Measurements from ENCODE around the gene DOCK1. TPM values are rescaled to one million over a fixed set of nuclear protein-coding genes. Genes with fewer than 3 reads are reported as not detected.

Gene DOCK1
- total RNA-seq, 4 donors from 2014 or later: 60.6 to 136 (median 92.7) TPM

- no peak for DNase-seq (ENCODE audit: low spot score in 2 of 2)
- TF ChIP-seq EP300 (IDR thresholded peaks at IDR 0.05) (no peak), POLR2AphosphoS5 (IDR thresholded peaks at IDR 0.05) (no peak), POLR2A (IDR thresholded peaks at IDR 0.05) (no peak), CTCF (IDR thresholded peaks at IDR 0.05) (no peak)
- no peaks in the 10 kb centered on the region for H3K27me3 ChIP-seq
- no peaks in the 10 kb centered on the region for H3K4me1 ChIP-seq
- H3K4me3 ChIP-seq: no peak overlapping the region
- no peaks in the 10 kb centered on the region for H3K9me3 ChIP-seq
- peaks cover 84% of the 10 kb centered on the region for H3K36me3 ChIP-seq
- no peak overlapping the region for H3K27ac ChIP-seq
- WGBS: 81% methylated on average over 6 of the region's 7 CpGs
Observed at GRCh38 chr10:126993208-126993607, 88.0 kb downstream of the DOCK1 start.

GRCh38 chr10:126997801-126998590 lies 92.8 kb downstream of the DOCK1 start:
- H3K27ac ChIP-seq: no peak overlapping the region
- H3K36me3 ChIP-seq: peaks cover 83% of the 10 kb centered on the region
- 92% methylated on average over 5 of the region's 8 CpGs for WGBS
- H3K4me1 ChIP-seq: no peaks in the 10 kb centered on the region
- DNase-seq (ENCODE audit: low spot score in 2 of 2): no peak
- no peaks in the 10 kb centered on the region for H3K27me3 ChIP-seq
- H3K9me3 ChIP-seq: no peaks in the 10 kb centered on the region
- H3K4me3 ChIP-seq: no peak overlapping the region
- TF ChIP-seq POLR2AphosphoS5 (IDR thresholded peaks at IDR 0.05): no peak
- TF ChIP-seq CTCF (IDR thresholded peaks at IDR 0.05): no peak
- TF ChIP-seq POLR2A (IDR thresholded peaks at IDR 0.05): no peak
- no peak for TF ChIP-seq EP300 (IDR thresholded peaks at IDR 0.05)

DNA sequence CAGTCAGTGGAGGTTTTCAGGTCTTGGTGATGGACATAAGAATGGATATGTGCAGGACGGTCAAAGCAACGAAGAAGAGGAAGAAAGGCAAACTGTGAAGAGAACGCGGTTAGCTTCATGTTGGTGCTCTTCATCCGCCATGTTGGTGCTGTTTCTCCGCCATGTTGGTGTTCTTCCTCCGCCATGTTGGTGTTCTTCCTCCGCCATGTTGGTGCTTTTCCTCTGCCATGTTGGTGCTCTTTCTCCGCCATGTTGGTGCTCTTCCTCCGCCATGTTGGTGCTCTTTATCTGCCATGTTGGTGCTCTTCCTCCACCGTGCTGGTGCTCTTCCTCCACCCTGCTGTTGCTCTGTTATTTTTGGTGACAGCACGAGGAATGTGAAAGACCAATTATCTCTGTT lies 95.4 kb downstream of the DOCK1 start:
- Histone ChIP-seq H3K4me1 (no peaks in the 10 kb centered on the region), H3K27ac (no peak overlapping the region), H3K27me3 (no peaks in the 10 kb centered on the region), H3K9me3 (no peaks in the 10 kb centered on the region), H3K4me3 (no peak overlapping the region), H3K36me3 (peaks cover 78% of the 10 kb centered on the region)
- TF ChIP-seq EP300 (IDR thresholded peaks at IDR 0.05): no peak
- no peak for TF ChIP-seq CTCF (IDR thresholded peaks at IDR 0.05)
- no peak for TF ChIP-seq POLR2A (IDR thresholded peaks at IDR 0.05)
- TF ChIP-seq POLR2AphosphoS5 (IDR thresholded peaks at IDR 0.05): no peak
- 91% methylated on average over 12 of the region's 12 CpGs for WGBS
- no peak for DNase-seq (ENCODE audit: low spot score in 2 of 2)

GRCh38 chr10:127003032-127003685 lies 97.9 kb downstream of the DOCK1 start:
- Histone ChIP-seq H3K27ac (no peak overlapping the region), H3K27me3 (no peaks in the 10 kb centered on the region), H3K4me1 (no peaks in the 10 kb centered on the region), H3K4me3 (no peak overlapping the region), H3K9me3 (no peaks in the 10 kb centered on the region), H3K36me3 (peaks cover 78% of the 10 kb centered on the region)
- DNase-seq (ENCODE audit: low spot score in 2 of 2): peak in 1 of 2 donors; percentile 71
- 91% methylated on average over 8 of the region's 9 CpGs for WGBS
- TF ChIP-seq POLR2A (IDR thresholded peaks at IDR 0.05) (no peak), POLR2AphosphoS5 (IDR thresholded peaks at IDR 0.05) (no peak), EP300 (IDR thresholded peaks at IDR 0.05) (no peak), CTCF (IDR thresholded peaks at IDR 0.05) (no peak)

GRCh38 chr10:127006453-127006852 lies 101.2 kb downstream of the DOCK1 start:
- Histone ChIP-seq H3K9me3 (no peaks in the 10 kb centered on the region), H3K36me3 (peaks cover 61% of the 10 kb centered on the region), H3K4me1 (no peaks in the 10 kb centered on the region), H3K27me3 (no peaks in the 10 kb centered on the region), H3K4me3 (no peak overlapping the region), H3K27ac (no peak overlapping the region)
- DNase-seq (ENCODE audit: low spot score in 2 of 2): no peak
- TF ChIP-seq POLR2A (IDR thresholded peaks at IDR 0.05): no peak
- no peak for TF ChIP-seq CTCF (IDR thresholded peaks at IDR 0.05)
- no peak for TF ChIP-seq EP300 (IDR thresholded peaks at IDR 0.05)
- no peak for TF ChIP-seq POLR2AphosphoS5 (IDR thresholded peaks at IDR 0.05)
- WGBS: 98% methylated on average over 9 of the region's 11 CpGs
